Choroid plexus epithelial cell (primary cell): Measurements from ENCODE around the gene ZNF672.

Experiments
- DNase-seq: peaks from one replicate; pipeline ENCODE4 v3.0.0-alpha.2; 2010; ENCODE audit warnings: low read depth
- H3K4me3 ChIP-seq: 2 replicates; pipeline ENCODE4 v1.5.1; 2011; ENCODE audit warnings: low read depth, mild to moderate bottlenecking, control low read depth, low read length, moderate library complexity
- TF ChIP-seq, protein P1 (sequence below): conservative IDR thresholded peaks from 2 replicates; pipeline ENCODE4 v1.5.1; 2011; ENCODE audit warnings: low read depth, mild to moderate bottlenecking, control low read depth, inconsistent platforms, low read length, moderate library complexity

ZNF672 gene

GRCh38 chr1:248808876-248809275, 29.1 kb upstream of the ZNF672 start:
- DNase-seq = no peak
- TF ChIP-seq, protein P1, sequence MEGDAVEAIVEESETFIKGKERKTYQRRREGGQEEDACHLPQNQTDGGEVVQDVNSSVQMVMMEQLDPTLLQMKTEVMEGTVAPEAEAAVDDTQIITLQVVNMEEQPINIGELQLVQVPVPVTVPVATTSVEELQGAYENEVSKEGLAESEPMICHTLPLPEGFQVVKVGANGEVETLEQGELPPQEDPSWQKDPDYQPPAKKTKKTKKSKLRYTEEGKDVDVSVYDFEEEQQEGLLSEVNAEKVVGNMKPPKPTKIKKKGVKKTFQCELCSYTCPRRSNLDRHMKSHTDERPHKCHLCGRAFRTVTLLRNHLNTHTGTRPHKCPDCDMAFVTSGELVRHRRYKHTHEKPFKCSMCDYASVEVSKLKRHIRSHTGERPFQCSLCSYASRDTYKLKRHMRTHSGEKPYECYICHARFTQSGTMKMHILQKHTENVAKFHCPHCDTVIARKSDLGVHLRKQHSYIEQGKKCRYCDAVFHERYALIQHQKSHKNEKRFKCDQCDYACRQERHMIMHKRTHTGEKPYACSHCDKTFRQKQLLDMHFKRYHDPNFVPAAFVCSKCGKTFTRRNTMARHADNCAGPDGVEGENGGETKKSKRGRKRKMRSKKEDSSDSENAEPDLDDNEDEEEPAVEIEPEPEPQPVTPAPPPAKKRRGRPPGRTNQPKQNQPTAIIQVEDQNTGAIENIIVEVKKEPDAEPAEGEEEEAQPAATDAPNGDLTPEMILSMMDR = no peak
- H3K4me3 ChIP-seq = no peak overlapping the region

- TF ChIP-seq, protein P1 = no peak
- DNase-seq = no peak
- H3K4me3 ChIP-seq = no peak overlapping the region
Measured at GRCh38 chr1:248810000-248810726, 27.9 kb upstream of the ZNF672 start.

DNA sequence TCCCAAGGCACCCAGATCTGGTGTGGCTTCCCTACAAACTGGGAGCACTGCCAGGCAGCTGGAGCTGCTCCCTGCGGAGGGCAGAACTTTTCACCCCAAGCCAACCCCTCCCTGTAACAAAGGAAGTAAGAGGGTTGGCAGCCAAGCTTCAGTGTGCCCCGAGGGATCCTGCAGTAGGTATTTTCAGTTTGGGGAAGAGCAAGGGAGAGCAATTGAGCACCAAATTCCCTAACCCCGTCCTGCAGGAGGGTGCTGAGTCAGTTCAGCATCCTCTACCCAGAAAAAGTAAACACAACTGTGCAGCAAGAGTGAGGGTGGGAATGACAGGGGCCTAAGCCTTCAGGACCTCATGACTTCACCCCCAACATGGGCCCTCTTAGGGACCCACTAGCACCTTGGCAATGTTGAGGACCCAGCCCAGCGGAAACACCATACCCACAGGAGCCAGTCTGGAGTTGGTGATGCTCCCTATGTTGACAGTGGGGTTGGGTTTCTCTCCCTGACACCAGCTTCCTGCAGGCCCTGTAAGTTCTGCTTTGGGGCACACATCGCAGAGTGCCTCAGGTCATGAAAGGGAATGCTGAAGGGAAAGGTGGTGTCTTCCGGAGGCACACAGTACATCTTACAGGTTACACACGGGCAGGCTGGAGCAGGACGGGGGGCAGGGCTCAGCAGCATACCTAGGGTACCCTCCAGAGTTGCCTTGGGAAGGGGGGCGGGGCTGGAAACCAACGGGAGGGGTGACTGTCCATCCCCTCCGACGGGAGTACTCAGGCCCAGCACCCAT, 27.1 kb upstream of the ZNF672 start:
- peak; percentile 20 for DNase-seq
- no peak overlapping the region for H3K4me3 ChIP-seq
- TF ChIP-seq, protein P1 = no peak

GRCh38 chr1:248811514-248812490, 26.2 kb upstream of the ZNF672 start:
- no peak for DNase-seq
- H3K4me3 ChIP-seq = no peak overlapping the region
- TF ChIP-seq, protein P1 = peak; percentile 8

DNA sequence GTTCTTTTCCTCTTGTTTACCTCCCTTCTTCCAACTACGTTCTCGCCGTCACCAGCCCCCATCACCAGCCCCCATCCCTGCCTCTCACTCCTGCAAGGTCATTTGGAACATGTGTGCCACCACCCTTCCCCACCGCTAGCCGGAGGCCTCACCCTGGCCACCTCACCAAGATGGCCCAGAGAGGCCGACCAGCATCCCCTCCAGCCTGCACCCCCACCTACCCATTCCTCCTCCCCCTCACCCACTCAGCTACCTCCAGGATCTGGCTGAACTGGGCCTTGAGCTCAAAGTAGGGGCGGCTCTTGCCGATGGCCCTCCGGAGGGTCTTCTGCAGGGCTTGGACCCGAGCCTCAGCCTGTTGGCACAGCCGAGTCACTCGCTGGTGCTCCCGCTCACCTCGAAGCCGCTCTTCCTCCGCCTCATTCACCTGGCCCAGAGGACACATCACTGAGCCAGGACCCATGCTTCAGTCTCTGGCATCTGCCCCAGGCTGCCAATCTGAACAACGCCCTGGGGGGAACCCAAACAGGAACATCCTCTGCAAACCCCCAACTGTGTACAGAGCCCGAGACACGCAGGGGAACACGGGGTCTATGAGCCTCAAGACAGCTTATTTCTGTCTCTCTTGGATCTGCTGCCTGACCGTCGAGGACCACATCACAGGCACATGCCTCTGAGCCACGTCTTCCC, 25.1 kb upstream of the ZNF672 start:
- no peak for DNase-seq
- H3K4me3 ChIP-seq = no peak overlapping the region
- TF ChIP-seq, protein P1 = no peak

DNA sequence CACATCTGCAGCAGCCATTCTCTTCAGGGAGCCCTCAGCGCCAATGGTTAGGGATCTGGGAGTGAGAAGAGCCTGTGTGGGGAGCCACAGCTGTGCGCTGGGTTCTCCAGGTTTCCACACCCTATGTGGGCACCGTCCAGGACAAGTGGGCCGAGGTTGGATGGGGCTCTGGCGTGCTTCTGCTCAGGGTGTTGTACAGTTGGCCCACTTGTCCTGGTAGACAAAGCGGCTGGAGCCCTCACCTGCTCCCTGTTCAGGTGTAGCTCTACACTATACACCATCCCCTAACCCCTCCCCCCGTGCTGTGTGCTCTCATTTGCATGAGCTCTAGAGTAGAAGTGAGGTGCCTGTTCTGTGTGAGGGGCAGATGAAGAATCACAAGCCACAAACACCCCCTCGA, 24.5 kb upstream of the ZNF672 start:
- H3K4me3 ChIP-seq = no peak overlapping the region
- TF ChIP-seq, protein P1 = no peak
- DNase-seq = no peak
